Kidney (tissue), 14 donors: ENCODE results near the gene CLTCL1. TPM values are rescaled to one million over a fixed set of nuclear protein-coding genes. Genes with fewer than 3 reads are reported as not detected.

Experiments used
- DNase-seq, 5 donors: peaks; one replicate each; pipeline ENCODE4 v3.0.0-alpha.2; 2013 to 2020
- FAIRE-seq: peaks from 2 replicates; lab custom pipeline; 2012; peaks lifted over from hg19 to GRCh38; lab: Jason Lieb, UNC
- H3K27ac ChIP-seq, 2 donors: one replicate each; pipeline ENCODE4 v1.7.0; 2013; ENCODE audit warnings: low read depth in 2 of 2, low read length in 2 of 2, inconsistent platforms in 1 of 2
- H3K27me3 ChIP-seq: one replicate; pipeline ENCODE4 v1.7.1; 2013; ENCODE audit warnings: low read length, inconsistent platforms; ENCODE audit not compliant: control insufficient read depth, insufficient read depth
- H3K36me3 ChIP-seq, 3 donors: one replicate each; pipeline versions ENCODE4 v1.7.0 to v1.7.1; 2013; ENCODE audit warnings: low read length in 3 of 3, control low read depth in 1 of 3, inconsistent platforms in 1 of 3; ENCODE audit not compliant: insufficient read depth in 3 of 3, control insufficient read depth in 2 of 3
- H3K4me1 ChIP-seq, 3 donors: one replicate each; pipeline versions ENCODE4 v1.7.0 to v1.7.1; 2013; ENCODE audit warnings: low read length in 3 of 3, inconsistent platforms in 1 of 3, low read depth in 1 of 3; ENCODE audit not compliant: control insufficient read depth in 2 of 3, insufficient read depth in 2 of 3
- H3K4me3 ChIP-seq, 3 donors: one replicate each; pipeline versions ENCODE4 v1.7.0 to v1.8.1; 2013; ENCODE audit warnings: low read length in 3 of 3, control low read depth in 1 of 3, inconsistent platforms in 1 of 3
- H3K9ac ChIP-seq, 3 donors: one replicate each; pipeline versions ENCODE4 v1.7.0 to v1.7.1; 2013; ENCODE audit warnings: low read length in 3 of 3, control low read depth in 1 of 3, inconsistent platforms in 1 of 3
- H3K9me3 ChIP-seq, 3 donors: one replicate each; pipeline versions ENCODE4 v1.7.0 to v1.7.1; 2013; ENCODE audit warnings: low read length in 3 of 3, control low read depth in 1 of 3, inconsistent platforms in 1 of 3; ENCODE audit not compliant: control insufficient read depth in 2 of 3, insufficient read depth in 1 of 3
- CTCF ChIP-seq: IDR thresholded peaks from 3 replicates; pipeline ENCODE4 v1.5.1; 2012; ENCODE audit warnings: mild to moderate bottlenecking, moderate library complexity, borderline replicate concordance; ENCODE audit not compliant: insufficient read depth; ENCODE audit errors: extremely low read depth
- intact Hi-C: fragments of 100-400 bp; cut with DNase I; formaldehyde crosslinking; loops from one replicate; pipeline ENCODE4 v1.11.1; 2022
- polyA plus RNA-seq: library from polyadenylated mRNA; stranded (reverse); fragments of 350-450 nt; fragmentation: Illumina TruSeq; extraction: RNeasy Lipid Tissue Mini Kit (QIAGEN cat#74804); gene quantifications from one replicate; pipeline ENCODE4 v1.2.3, GENCODE V29; 2014; ENCODE audit warnings: low read depth, low replicate concordance; ENCODE audit not compliant: insufficient read depth
- total RNA-seq: library from RNA; stranded (reverse); fragmentation: NEBNext Ultra II Directional; extraction: Animal tissue kit (Norgen Biotek cat#: 25700); gene quantifications from one replicate; pipeline ENCODE4 v1.2.1, GENCODE V29; 2021
- donor health status: control.
- donor health status: control.
- donor health status: control.
- donor health status: control.
- donor health status: control.
- donor health status: DM: yes; HTN: yes; CAD: no.
- donor health status: Normal renal cell carcinoma (clear cell type).

Gene CLTCL1
- total and polyA plus RNA-seq, 2 donors from 2014 or later, result 4.0 to 6.3 TPM

GRCh38 chr22:19208287-19208847, 83.2 kb downstream of the CLTCL1 start:
- intact Hi-C loops, result no loop called here
- Histone ChIP-seq H3K4me1 (no peaks in the 10 kb centered on the region), H3K27me3 (no peaks in the 10 kb centered on the region), H3K4me3 (no peak overlapping the region), H3K36me3 (peaks cover 0 to 5% (median 0%) of the 10 kb centered on the region in 3 donors), H3K9ac (no peak overlapping the region), H3K27ac (no peak overlapping the region), H3K9me3 (no peaks in the 10 kb centered on the region)
- DNase-seq (no peak), FAIRE-seq (no peak)
- no peak for TF ChIP-seq CTCF

GRCh38 chr22:19207884-19208283, 83.6 kb downstream of the CLTCL1 start:
- Histone ChIP-seq H3K27me3 (no peaks in the 10 kb centered on the region), H3K4me1 (no peaks in the 10 kb centered on the region), H3K27ac (no peak overlapping the region), H3K9me3 (no peaks in the 10 kb centered on the region), H3K9ac (no peak overlapping the region), H3K36me3 (peaks cover 0 to 5% (median 0%) of the 10 kb centered on the region in 3 donors), H3K4me3 (no peak overlapping the region)
- FAIRE-seq, result no peak
- intact Hi-C loops, result no loop called here
- TF ChIP-seq CTCF, result no peak
- DNase-seq, result no peak

- Histone ChIP-seq H3K4me3 (no peak overlapping the region), H3K27me3 (no peaks in the 10 kb centered on the region), H3K27ac (no peak overlapping the region), H3K4me1 (no peaks in the 10 kb centered on the region), H3K36me3 (peaks cover 0 to 5% (median 0%) of the 10 kb centered on the region in 3 donors), H3K9me3 (no peaks in the 10 kb centered on the region), H3K9ac (no peak overlapping the region)
- intact Hi-C loops, result no loop called here
- DNase-seq (peak in 2 of 5 donors; percentile 9 to 18), FAIRE-seq (no peak)
- TF ChIP-seq CTCF, result no peak
Measured at GRCh38 chr22:19207401-19207808, 84.1 kb downstream of the CLTCL1 start.

GRCh38 chr22:19206287-19206686, 85.2 kb downstream of the CLTCL1 start:
- DNase-seq (no peak), FAIRE-seq (no peak)
- intact Hi-C loops, result no loop called here
- no peak overlapping the region for H3K27ac ChIP-seq
- H3K9ac ChIP-seq, result no peak overlapping the region
- H3K27me3 ChIP-seq, result no peaks in the 10 kb centered on the region
- TF ChIP-seq CTCF, result no peak
- H3K4me3 ChIP-seq, result no peak overlapping the region
- H3K9me3 ChIP-seq, result no peaks in the 10 kb centered on the region
- peaks cover 0 to 5% (median 0%) of the 10 kb centered on the region in 3 donors for H3K36me3 ChIP-seq
- no peaks in the 10 kb centered on the region for H3K4me1 ChIP-seq
